Trophoblast cell (in vitro differentiated cells and primary cell): ENCODE data around the gene FOXE1.

ENCODE experiments used
- DNase-seq, 2 donors: peaks; one replicate each; pipeline ENCODE4 v3.0.0-alpha.2; 2016
- H2AFZ ChIP-seq: 2 replicates; pipeline ENCODE4 v1.6.1; 2013; ENCODE audit warnings: low read length, moderate library complexity, mild to moderate bottlenecking; ENCODE audit not compliant: insufficient read depth, poor library complexity
- H2AK5ac ChIP-seq: 2 replicates; pipeline ENCODE4 v1.6.1; 2013; ENCODE audit warnings: mild to moderate bottlenecking, low read length
- H2BK120ac ChIP-seq: 2 replicates; pipeline ENCODE4 v1.6.1; 2013; ENCODE audit warnings: low read length, mild to moderate bottlenecking, moderate library complexity; ENCODE audit not compliant: insufficient read depth, poor library complexity
- H2BK12ac ChIP-seq: 2 replicates; pipeline ENCODE4 v1.6.1; 2013; ENCODE audit warnings: mild to moderate bottlenecking, low read length, moderate library complexity
- H2BK5ac ChIP-seq: 2 replicates; pipeline ENCODE4 v1.6.1; 2013; ENCODE audit warnings: low read length, low read depth, moderate library complexity, mild to moderate bottlenecking; ENCODE audit not compliant: poor library complexity
- H3K14ac ChIP-seq: 2 replicates; pipeline ENCODE4 v1.6.1; 2013; ENCODE audit warnings: mild to moderate bottlenecking, low read length
- H3K18ac ChIP-seq: 2 replicates; pipeline ENCODE4 v1.6.1; 2013; ENCODE audit warnings: mild to moderate bottlenecking, low read length
- H3K23ac ChIP-seq: 2 replicates; pipeline ENCODE4 v1.6.1; 2013; ENCODE audit warnings: low read length
- H3K27ac ChIP-seq: 2 replicates; pipeline ENCODE4 v1.5.1; 2013; ENCODE audit warnings: low read depth, mild to moderate bottlenecking, inconsistent platforms, low read length, moderate library complexity
- H3K27me3 ChIP-seq: 2 replicates; pipeline ENCODE4 v1.6.1; 2013; ENCODE audit warnings: inconsistent platforms, mild to moderate bottlenecking, low read length, moderate library complexity; ENCODE audit not compliant: insufficient read depth
- H3K36me3 ChIP-seq, 2 experiments: 1 replicate in 1 of 2; 2 replicates in 1 of 2; pipeline ENCODE4 v1.6.1; 2013; ENCODE audit warnings: low read length in 2 of 2, mild to moderate bottlenecking in 2 of 2, moderate library complexity in 1 of 2; ENCODE audit not compliant: insufficient read depth in 2 of 2, control insufficient read depth in 1 of 2
- H3K4ac ChIP-seq: 2 replicates; pipeline ENCODE4 v1.6.1; 2013; ENCODE audit warnings: low read depth, mild to moderate bottlenecking, low read length, moderate library complexity
- H3K4me1 ChIP-seq, 2 experiments: 1 replicate in 1 of 2; 2 replicates in 1 of 2; pipeline ENCODE4 v1.6.1; 2013; ENCODE audit warnings: low read length in 2 of 2, mild to moderate bottlenecking in 2 of 2, moderate library complexity in 1 of 2; ENCODE audit not compliant: insufficient read depth in 2 of 2, control insufficient read depth in 1 of 2
- H3K4me2 ChIP-seq: 2 replicates; pipeline ENCODE4 v1.6.1; 2013; ENCODE audit warnings: inconsistent platforms, mild to moderate bottlenecking, low read length, moderate library complexity
- H3K4me3 ChIP-seq: 2 replicates; pipeline ENCODE4 v1.5.1; 2013; ENCODE audit warnings: mild to moderate bottlenecking, low read depth, low read length, inconsistent platforms
- H3K79me1 ChIP-seq: one replicate; pipeline ENCODE4 v1.6.1; 2013; ENCODE audit warnings: low read length
- H3K79me2 ChIP-seq: 2 replicates; pipeline ENCODE4 v1.6.1; 2013; ENCODE audit warnings: low read length, mild to moderate bottlenecking; ENCODE audit not compliant: control insufficient read depth, insufficient read depth, poor library complexity
- H3K9ac ChIP-seq: 2 replicates; pipeline ENCODE4 v1.6.1; 2013; ENCODE audit warnings: mild to moderate bottlenecking, low read length
- H3K9me3 ChIP-seq: 2 replicates; pipeline ENCODE4 v1.6.1; 2013; ENCODE audit warnings: low read depth, mild to moderate bottlenecking, control low read depth, inconsistent platforms, low read length; ENCODE audit not compliant: insufficient read depth
- H4K12ac ChIP-seq: 2 replicates; pipeline ENCODE4 v1.6.1; 2013; ENCODE audit warnings: low read depth, mild to moderate bottlenecking, low read length, moderate library complexity
- H4K8ac ChIP-seq: 2 replicates; pipeline ENCODE4 v1.6.1; 2013; ENCODE audit warnings: low read depth, mild to moderate bottlenecking, low read length, moderate library complexity
- H4K91ac ChIP-seq: one replicate; pipeline ENCODE4 v1.6.1; 2013; ENCODE audit warnings: low read depth, mild to moderate bottlenecking, low read length, moderate library complexity
- WGBS: extraction: QIAGEN DNeasy Blood & Tissue Kit; methylation state at CpG from one replicate; pipeline ENCODE4 v1.1.7; 2013; ENCODE audit warnings: missing lambda C conversion rate; ENCODE audit not compliant: insufficient read length, insufficient coverage; ENCODE audit errors: extremely low coverage; 5-methylcytosine and 5-hydroxymethylcytosine counted together

The FOXE1 gene

GRCh38 chr9:97854696-97855485 lies 1.9 kb downstream of the FOXE1 start:
- H2AFZ ChIP-seq: no peak overlapping the region
- no peak overlapping the region for H3K4me2 ChIP-seq
- H3K79me1 ChIP-seq: no peaks in the 10 kb centered on the region
- no peak overlapping the region for H2BK120ac ChIP-seq
- peaks cover 80% of the 10 kb centered on the region for H3K27me3 ChIP-seq
- H3K36me3 ChIP-seq: no peaks in the 10 kb centered on the region
- H3K4ac ChIP-seq: no peak overlapping the region
- H3K23ac ChIP-seq: no peak overlapping the region
- H3K79me2 ChIP-seq: no peaks in the 10 kb centered on the region
- no peak overlapping the region for H4K91ac ChIP-seq
- WGBS: no CpG with 5 or more reads among the region's 71 CpGs
- no peak overlapping the region for H2AK5ac ChIP-seq
- H2BK12ac ChIP-seq: no peak overlapping the region
- H3K9me3 ChIP-seq: peaks cover 24% of the 10 kb centered on the region
- no peak overlapping the region for H3K27ac ChIP-seq
- no peak overlapping the region for H3K9ac ChIP-seq
- no peak overlapping the region for H4K8ac ChIP-seq
- no peak overlapping the region for H3K18ac ChIP-seq
- no peak overlapping the region for H3K4me3 ChIP-seq
- H3K4me1 ChIP-seq: peaks cover 8 to 12% of the 10 kb centered on the region in 2 experiments
- no peak overlapping the region for H2BK5ac ChIP-seq
- no peak overlapping the region for H3K14ac ChIP-seq
- DNase-seq: no peak
- H4K12ac ChIP-seq: no peak overlapping the region

GRCh38 chr9:97855486-97855875 lies 2.5 kb downstream of the FOXE1 start:
- Histone ChIP-seq H3K4me1 (peaks cover 8 to 12% of the 10 kb centered on the region in 2 experiments), H4K91ac (no peak overlapping the region), H3K14ac (no peak overlapping the region), H3K23ac (no peak overlapping the region), H3K18ac (no peak overlapping the region), H4K8ac (no peak overlapping the region), H2BK5ac (no peak overlapping the region), H3K4me3 (no peak overlapping the region), H4K12ac (no peak overlapping the region), H3K79me1 (no peaks in the 10 kb centered on the region), H3K9me3 (peaks cover 24% of the 10 kb centered on the region), H3K36me3 (no peaks in the 10 kb centered on the region), H3K27me3 (peaks cover 78% of the 10 kb centered on the region), H3K9ac (no peak overlapping the region), H2AK5ac (no peak overlapping the region), H2BK12ac (no peak overlapping the region), H2BK120ac (no peak overlapping the region), H2AFZ (no peak overlapping the region), H3K27ac (no peak overlapping the region), H3K4me2 (no peak overlapping the region), H3K79me2 (no peaks in the 10 kb centered on the region), H3K4ac (no peak overlapping the region)
- DNase-seq: no peak
- no CpG with 5 or more reads among the region's 8 CpGs for WGBS

GRCh38 chr9:97855899-97856298 lies 2.9 kb downstream of the FOXE1 start:
- H3K14ac ChIP-seq: no peak overlapping the region
- peaks cover 77% of the 10 kb centered on the region for H3K27me3 ChIP-seq
- H3K9ac ChIP-seq: no peak overlapping the region
- peaks cover 8 to 12% of the 10 kb centered on the region in 2 experiments for H3K4me1 ChIP-seq
- H3K4me2 ChIP-seq: no peak overlapping the region
- no peak overlapping the region for H2BK12ac ChIP-seq
- no peak overlapping the region for H3K4ac ChIP-seq
- H4K12ac ChIP-seq: no peak overlapping the region
- H3K27ac ChIP-seq: no peak overlapping the region
- no peaks in the 10 kb centered on the region for H3K36me3 ChIP-seq
- no peak overlapping the region for H2BK5ac ChIP-seq
- no peak overlapping the region for H3K23ac ChIP-seq
- peaks cover 24% of the 10 kb centered on the region for H3K9me3 ChIP-seq
- no peaks in the 10 kb centered on the region for H3K79me2 ChIP-seq
- no CpG with 5 or more reads among the region's 5 CpGs for WGBS
- H2AK5ac ChIP-seq: no peak overlapping the region
- H3K18ac ChIP-seq: no peak overlapping the region
- no peak overlapping the region for H2AFZ ChIP-seq
- H2BK120ac ChIP-seq: no peak overlapping the region
- no peak for DNase-seq
- no peak overlapping the region for H4K91ac ChIP-seq
- H3K4me3 ChIP-seq: no peak overlapping the region
- no peaks in the 10 kb centered on the region for H3K79me1 ChIP-seq
- H4K8ac ChIP-seq: no peak overlapping the region

- H2AFZ ChIP-seq: no peak overlapping the region
- H4K12ac ChIP-seq: no peak overlapping the region
- no peak overlapping the region for H3K4ac ChIP-seq
- DNase-seq: no peak
- no peak overlapping the region for H2AK5ac ChIP-seq
- no peaks in the 10 kb centered on the region for H3K36me3 ChIP-seq
- no peak overlapping the region for H3K18ac ChIP-seq
- peaks cover 21% of the 10 kb centered on the region for H3K9me3 ChIP-seq
- no peak overlapping the region for H2BK12ac ChIP-seq
- H3K4me2 ChIP-seq: no peak overlapping the region
- no peak overlapping the region for H3K4me3 ChIP-seq
- H3K4me1 ChIP-seq: peaks cover 8 to 12% of the 10 kb centered on the region in 2 experiments
- H3K23ac ChIP-seq: no peak overlapping the region
- no peak overlapping the region for H3K27ac ChIP-seq
- peaks cover 67% of the 10 kb centered on the region for H3K27me3 ChIP-seq
- no peak overlapping the region for H2BK120ac ChIP-seq
- no peaks in the 10 kb centered on the region for H3K79me2 ChIP-seq
- H2BK5ac ChIP-seq: no peak overlapping the region
- no peak overlapping the region for H4K91ac ChIP-seq
- H3K79me1 ChIP-seq: no peaks in the 10 kb centered on the region
- WGBS: no CpG with 5 or more reads among the region's 15 CpGs
- H3K9ac ChIP-seq: no peak overlapping the region
- no peak overlapping the region for H3K14ac ChIP-seq
- H4K8ac ChIP-seq: no peak overlapping the region
These were observed 4.0 kb downstream of the FOXE1 start for GRCh38 chr9:97856857-97857605.
